ENCODE results near the gene PRR16.
A peak's percentile ranks its signal among the peaks of the same experiment; 100 is the strongest.
"Not testable (repeated sequence)": the region's sequence is repeated elsewhere in the genome, so short reads cannot be mapped to it uniquely, and the experiment has no call there.

The PRR16 gene

GRCh38 chr5:120463991-120464626 is at the start of gene PRR16:
PRR16 (plus strand) TSS chr5:120464300.
- DNase-seq: peak in 1 of 2 experiments; percentile 38

GRCh38 chr5:120415985-120416384 is 48.1 kb upstream of the PRR16 start:
- DNase-seq: no peak

DNA sequence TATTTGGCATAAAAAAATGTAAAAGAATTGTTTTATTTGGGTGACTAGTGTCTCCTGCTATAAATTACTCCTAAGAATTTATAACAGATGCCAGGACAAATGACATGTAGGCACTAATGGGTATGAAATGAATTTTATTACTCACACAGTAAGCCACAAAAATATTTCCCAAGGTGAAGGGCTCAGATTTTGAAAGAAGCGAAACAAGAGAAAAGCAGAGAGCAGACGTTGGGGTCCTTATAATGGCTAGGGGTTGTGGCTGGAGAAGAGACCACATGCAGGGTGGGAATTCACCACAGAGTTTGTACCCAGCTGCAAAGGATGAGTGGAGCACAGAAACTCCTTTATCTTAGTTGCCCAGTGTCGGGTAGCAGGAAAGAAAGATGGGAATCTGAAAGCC is 45.0 kb upstream of the PRR16 start:
- DNase-seq: no peak

DNA sequence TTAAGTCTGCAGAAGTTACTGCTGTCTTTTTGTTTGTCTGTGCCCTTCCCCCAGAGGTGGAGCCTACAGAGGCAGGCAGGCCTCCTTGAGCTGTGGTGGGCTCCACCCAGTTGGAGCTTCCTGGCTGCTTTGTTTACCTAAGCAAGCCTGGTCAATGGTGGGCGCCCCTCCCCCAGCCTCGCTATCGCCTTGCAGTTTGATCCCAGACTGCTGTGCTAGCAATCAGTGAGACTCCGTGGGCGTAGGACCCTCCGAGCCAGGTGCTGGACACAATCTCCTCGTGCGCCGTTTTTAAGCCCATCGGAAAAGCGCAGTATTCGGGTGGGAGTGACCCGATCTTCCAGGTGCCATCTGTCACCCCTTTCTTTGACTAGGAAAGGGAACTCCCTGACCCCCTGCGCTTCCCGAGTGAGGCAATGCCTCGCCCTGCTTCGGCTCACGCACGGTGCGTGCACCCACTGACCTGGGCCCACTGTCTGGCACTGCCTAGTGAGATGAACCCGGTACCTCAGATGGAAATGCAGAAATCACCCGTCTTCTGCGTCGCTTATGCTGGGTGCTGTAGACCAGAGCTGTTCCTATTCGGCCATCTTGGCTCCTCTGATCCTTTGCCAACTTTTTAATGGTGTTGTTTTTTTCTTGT is 37.3 kb upstream of the PRR16 start:
- DNase-seq: peak in 1 of 2 experiments; percentile 1

DNA sequence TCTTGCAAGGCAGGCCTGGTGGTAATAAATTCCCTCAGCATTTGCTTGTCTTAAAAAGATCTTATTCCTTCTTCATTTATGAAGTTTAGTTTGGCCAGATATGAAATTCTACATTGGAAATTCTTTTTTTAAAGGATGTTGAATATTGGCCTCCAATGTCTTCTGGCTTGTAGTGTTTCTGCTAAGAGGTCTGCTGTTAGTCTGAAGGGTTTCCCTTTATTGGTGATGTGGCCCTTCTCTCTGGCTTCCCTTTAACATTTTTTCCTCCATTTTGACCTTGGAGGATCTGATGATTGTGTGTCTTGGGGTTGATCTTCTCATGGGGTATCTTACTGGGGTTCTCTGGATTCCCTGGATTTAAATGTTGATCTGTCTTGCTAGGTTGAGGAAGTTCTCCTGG is 33.5 kb upstream of the PRR16 start:
- no peak for DNase-seq

- no peak for DNase-seq
These were observed 31.2 kb upstream of the PRR16 start for GRCh38 chr5:120432861-120433260.

DNA sequence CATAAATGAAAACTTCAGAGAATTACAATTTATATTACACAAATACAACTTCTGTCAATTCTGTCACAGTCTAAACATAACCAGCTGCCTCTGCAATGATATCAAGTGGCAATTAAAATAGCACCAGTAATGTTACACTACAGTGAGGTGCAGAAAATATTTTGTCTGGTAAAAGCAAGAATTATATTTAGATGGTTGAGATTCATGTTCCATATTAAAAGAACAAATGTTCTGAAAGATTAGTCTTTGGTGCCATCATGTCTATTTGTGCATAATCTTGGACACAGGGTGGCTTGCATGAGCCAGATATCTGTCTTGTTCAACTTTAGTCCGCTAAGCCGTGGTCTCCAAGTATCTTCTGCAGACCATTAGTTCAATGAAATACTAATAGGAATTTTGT is 29.0 kb upstream of the PRR16 start:
- no peak for DNase-seq

- no peak for DNase-seq
These were observed 27.1 kb upstream of the PRR16 start for GRCh38 chr5:120436996-120437395.

- DNase-seq: no peak
These were observed 21.4 kb upstream of the PRR16 start for GRCh38 chr5:120442694-120443093.

DNA sequence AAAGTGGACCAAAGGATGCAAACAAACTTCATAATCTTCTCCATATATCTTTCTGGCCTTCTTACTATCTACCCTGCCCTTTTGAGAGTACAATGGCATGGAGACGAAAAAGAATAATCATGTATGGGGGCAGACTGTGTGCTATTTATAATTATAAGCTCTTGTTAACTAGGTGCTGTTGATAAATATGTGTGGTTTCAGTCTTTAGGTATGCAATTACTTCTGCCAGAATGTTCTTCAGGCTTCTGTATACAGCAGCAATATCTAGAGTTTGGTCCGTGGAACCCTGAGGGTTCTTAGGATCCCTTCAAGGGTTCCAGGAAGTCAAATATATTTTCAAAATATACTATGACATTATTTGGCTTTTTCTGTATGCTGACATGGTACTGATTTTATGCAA is 20.5 kb upstream of the PRR16 start:
- DNase-seq: no peak

DNA sequence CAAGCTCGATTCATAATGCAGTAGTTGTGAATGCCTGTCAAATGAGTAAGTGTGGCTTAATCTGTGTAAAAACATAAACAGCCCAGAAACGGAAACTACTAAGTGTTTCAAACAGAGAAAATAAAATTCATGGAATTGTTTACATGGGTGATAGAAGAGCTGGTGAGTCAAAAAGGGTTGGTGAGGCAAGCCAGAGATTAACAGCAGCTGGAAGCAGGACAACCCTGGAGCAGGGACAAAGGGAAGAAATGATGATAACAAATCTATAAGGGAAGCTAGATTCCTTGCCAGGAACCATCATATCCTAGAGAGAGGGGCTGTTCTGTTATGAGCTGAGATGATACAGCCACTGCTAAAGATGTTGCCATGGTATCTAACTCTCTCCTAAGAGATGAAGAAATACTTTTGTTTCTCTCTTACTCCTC is 18.0 kb upstream of the PRR16 start:
- no peak for DNase-seq

DNA sequence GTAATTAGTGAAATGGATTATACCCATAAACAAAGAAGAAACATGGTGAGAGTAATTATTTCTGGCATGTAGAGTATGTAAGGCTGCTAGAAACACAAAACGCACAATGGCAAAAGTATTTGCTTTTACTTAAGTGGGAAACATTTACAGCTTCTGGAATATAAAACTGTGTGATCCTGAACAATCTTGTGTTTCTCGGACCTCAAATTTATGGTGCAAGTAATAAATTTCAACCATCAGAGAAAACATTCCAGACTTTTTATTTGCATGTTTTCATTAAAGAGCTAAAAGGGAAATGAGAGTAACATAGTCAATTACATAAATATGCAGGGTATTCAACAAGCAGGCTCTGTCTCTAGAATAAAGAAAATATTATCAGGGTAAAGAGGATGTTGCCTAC is 17.2 kb upstream of the PRR16 start:
- no peak for DNase-seq

GRCh38 chr5:120447706-120448239 is 16.3 kb upstream of the PRR16 start:
- no peak for DNase-seq

DNA sequence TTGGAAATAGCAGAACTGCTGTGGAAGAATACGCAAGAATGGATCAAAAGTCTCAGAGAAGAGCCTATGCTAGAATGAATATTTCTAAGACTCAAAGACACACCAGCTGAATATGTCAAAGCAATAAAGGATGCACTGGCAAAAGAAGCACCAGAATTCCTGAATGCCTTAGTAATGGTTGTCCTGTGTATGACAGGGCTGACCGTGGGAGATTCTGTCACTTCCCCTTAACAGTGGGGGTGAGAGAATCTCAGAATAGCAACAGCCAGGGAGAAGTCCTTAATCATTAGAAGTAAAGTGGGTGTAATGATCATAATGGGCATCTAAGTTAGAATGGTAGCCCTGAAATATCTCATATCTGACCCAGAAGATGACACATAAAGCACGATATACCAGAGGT is 14.6 kb upstream of the PRR16 start:
- no peak for DNase-seq

- DNase-seq: no peak
These were observed 13.2 kb upstream of the PRR16 start for GRCh38 chr5:120450910-120451309.

GRCh38 chr5:120451445-120451844 is 12.7 kb upstream of the PRR16 start:
- no peak for DNase-seq

DNA sequence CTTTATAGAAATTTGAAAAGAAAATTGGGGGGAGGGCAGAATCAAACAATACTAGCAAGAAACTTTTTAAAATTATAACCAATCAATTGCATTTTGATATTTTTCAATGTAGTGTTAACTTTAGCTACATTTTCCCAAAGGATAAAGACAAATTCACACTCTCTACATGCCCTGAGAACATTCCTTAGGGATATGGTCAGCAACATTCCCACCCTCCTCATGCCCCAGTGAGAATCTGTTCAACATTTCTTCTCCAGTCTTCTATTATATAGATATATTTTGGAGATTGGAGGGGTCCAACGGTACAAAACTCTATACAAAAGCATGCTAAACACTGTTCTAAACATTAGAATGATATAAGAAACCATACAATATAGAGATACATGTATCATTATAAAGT is 11.6 kb upstream of the PRR16 start:
- no peak for DNase-seq

DNA sequence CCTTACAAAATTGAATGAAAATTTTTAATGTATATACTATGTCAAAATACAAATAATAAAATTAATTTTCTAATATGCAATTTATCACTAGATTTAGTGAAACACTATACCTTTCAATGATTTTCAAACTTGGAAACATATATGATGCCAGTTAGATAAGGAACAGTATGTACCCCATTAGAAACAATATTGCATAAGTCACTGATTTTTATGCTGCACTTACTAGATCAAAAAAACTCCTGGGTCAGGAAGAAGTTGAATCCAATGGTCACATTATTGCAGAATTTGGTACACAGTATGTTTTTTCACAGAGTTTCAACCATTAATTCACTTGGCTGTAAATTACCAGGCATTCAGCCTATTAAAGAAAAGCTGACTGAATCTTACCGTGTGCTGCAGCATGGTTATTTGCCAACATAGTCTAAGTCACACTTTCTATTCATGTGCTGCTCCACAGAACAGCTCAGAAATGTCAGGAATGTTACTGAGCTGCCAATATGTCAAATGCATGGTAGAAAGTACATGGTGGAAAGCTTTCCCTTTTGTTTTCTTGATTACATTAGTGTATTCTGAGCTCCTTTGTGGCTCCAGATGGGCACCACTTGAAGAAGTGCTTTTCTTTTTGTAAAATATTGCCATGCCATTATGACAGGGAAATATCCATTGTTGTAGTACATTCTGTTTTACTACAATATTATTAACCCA is 9.9 kb upstream of the PRR16 start:
- no peak for DNase-seq

DNA sequence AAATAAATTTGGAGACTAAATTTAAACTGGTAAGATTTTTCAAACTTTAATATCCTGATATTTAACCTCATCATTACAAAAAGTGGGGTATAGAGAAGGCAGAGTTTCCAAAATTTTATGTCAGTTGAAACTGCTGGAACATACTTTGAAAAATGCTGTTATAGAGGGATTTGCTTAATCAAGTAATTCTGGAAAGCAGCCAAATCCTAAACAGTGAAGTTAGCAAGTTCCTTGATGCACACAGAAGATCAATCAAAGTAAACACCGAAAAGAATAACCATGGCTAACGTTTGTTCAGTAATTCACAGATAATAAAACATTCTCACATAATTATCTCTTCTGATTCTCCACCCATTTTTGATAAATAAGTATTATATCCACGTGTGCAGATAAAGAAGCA is 8.1 kb upstream of the PRR16 start:
- no peak for DNase-seq

DNA sequence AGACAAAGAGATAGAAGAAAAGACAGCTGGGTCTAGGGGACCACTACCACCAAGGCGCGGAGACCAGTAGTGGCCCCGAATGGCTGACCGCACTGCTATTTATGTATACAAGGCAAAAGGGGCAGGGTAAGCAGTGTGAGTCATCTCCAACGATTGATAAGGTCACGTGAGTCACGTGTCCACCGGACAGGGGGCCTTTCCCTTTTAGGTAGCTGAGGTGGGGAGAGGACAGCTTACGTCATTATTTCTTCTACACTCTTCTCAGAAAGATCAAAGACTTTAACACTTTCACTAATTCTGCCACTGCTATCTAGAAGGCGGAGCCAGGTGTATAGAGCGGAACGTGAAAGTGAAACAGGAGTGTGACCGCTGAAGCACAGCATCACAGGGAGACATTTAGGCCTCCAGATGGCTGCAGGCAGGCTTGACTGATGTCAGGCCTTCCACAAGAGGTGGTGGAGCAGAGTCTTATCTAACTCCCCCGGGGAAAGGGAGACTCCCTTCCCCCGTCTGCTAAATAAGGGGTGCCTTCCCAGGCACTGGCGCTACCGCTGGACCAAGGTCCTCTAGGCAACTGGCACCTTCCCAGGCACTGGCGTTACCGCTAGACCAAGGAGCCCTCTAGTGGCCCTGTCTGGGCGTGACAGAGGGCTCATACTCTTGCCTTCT is 6.1 kb upstream of the PRR16 start:
- DNase-seq: peak in 1 of 2 experiments; percentile 66

DNA sequence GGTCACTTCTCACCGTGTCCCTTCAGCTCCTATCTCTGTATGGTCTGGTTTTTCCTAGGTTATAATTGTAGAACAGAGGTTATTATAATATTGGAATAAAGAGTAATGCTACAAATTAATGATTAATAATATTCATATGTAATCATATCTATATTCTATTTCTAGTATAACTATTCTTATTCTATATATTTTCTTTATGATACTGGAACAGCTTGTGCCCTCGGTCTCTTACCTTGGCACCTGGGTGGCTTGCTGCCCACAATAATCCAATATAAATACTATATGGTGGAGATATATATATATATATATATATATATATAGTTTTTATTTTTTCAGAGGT is 5.6 kb upstream of the PRR16 start:
- not testable (repeated sequence) for DNase-seq

GRCh38 chr5:120461251-120461650 is 2.8 kb upstream of the PRR16 start:
- DNase-seq: no peak

DNA sequence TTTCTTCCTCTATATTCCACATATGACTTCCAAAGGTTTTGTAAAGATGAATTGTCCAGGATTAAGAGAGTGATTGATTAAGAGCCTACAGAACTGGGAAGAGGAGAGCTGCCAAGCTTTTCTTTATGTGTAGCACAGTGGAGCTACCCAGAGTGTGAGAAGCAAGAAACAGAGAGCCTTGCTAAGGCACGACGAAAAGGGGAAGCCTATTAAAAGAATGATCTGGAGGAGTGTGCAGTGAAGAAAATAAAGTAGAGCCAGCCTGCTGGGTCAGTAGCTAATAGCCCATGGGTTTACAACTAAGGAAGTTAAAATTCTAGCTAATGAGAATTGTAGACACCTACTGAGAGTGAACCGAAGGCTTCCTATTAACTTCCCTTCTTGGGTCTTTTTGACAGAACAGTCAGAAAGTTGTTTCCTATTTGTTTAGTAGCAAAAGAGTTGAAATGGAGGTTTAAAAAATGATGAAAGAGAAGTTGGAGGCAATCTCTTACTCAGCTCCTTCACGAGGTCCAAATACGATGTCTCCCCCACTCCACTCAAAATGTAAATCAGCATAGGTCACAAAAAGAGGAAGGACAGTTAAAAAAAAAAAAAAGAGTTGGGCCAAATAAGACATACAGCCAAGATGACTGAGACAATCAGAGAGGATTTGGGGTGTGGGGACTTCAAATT is 957 bp upstream of the PRR16 start:
- no peak for DNase-seq
